Mucosa of descending colon (tissue), 3 donors: ENCODE measurements around the gene CDKAL1. TPM values are rescaled to one million over a fixed set of nuclear protein-coding genes. Genes with fewer than 3 reads are reported as not detected.

Experiments used
- ATAC-seq: fragments of 200-7000 bp; cut with Tn5 transposase; one replicate; pipeline ENCODE4 v1.9.1; 2020; ENCODE audit warnings: mild to moderate bottlenecking, moderate library complexity
- DNase-seq, 3 donors: peaks; one replicate each; pipeline ENCODE4 v3.0.0-alpha.2; 2020
- H3K36me3 ChIP-seq: fragments of 200-600 bp; one replicate; pipeline ENCODE4 v1.8.0; 2021; ENCODE audit warnings: low read depth, mild to moderate bottlenecking
- H3K4me1 ChIP-seq: fragments of 200-600 bp; one replicate; pipeline ENCODE4 v1.8.0; 2021; ENCODE audit warnings: low read depth, mild to moderate bottlenecking
- H3K4me3 ChIP-seq: fragments of 200-600 bp; one replicate; pipeline ENCODE4 v1.8.0; 2021; ENCODE audit warnings: mild to moderate bottlenecking
- H3K9me3 ChIP-seq: fragments of 200-600 bp; one replicate; pipeline ENCODE4 v1.8.0; 2021; ENCODE audit warnings: mild to moderate bottlenecking
- intact Hi-C, 2 donors: fragments of 100-400 bp; cut with DNase I in 1 of 2; cut with micrococcal nuclease in 1 of 2; formaldehyde crosslinking; loops; one replicate each; pipeline versions ENCODE4 v1.11.0 to v1.11.1; 2022; cut with DNase I, micrococcal nuclease
- total RNA-seq, 3 donors: library from RNA; stranded (reverse); fragmentation: NEBNext Ultra II Directional in 2 of 3; extraction: Animal tissue kit (Norgen Biotek cat#: 25700) in 2 of 3; gene quantifications; one replicate each; pipeline versions ENCODE4 v1.2.1 to v1.2.4, GENCODE V29; 2021 to 2023
- TF ChIP-seq, protein P1 (sequence below): fragments of 200-600 bp; IDR thresholded peaks from one replicate; pipeline ENCODE4 v1.8.0; 2022; ENCODE audit warnings: antibody characterized with exemption, mild to moderate bottlenecking
- donor health status: DM: no; HTN: no; CAD: no; lungs with moderate emphysema.
- donor health status: DM: no; HTN: no; CAD: no.
- donor health status: DM: no; HTN: yes; CAD: no.

CDKAL1 gene
- total RNA-seq, 3 donors from 2014 or later: 13.4 to 15.5 (median 15.3) TPM

DNA sequence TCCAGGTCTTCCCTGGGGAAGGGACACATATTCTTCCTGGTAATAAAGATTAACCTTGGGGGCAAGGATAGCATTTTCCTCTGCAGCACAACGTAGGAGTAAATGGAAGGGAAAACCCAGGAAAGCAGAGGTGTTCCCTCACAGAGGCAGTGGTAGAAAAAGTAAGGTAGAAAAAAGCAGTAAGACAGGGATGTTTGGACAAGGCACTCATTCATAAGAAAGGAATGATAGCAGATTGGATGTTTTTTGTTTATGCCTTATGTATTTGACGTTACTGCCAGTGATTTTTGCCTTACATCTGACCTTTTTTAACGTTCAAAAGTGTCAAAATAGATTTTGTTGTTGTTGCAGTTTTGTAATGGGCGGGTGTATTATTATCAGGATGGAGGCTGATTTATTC lies 395.0 kb downstream of the CDKAL1 start:
- H3K4me1 ChIP-seq: peaks cover 17% of the 10 kb centered on the region
- H3K4me3 ChIP-seq: no peak overlapping the region
- DNase-seq (no peak), ATAC-seq (no peak)
- intact Hi-C loops: no loop called here
- TF ChIP-seq, protein P1, sequence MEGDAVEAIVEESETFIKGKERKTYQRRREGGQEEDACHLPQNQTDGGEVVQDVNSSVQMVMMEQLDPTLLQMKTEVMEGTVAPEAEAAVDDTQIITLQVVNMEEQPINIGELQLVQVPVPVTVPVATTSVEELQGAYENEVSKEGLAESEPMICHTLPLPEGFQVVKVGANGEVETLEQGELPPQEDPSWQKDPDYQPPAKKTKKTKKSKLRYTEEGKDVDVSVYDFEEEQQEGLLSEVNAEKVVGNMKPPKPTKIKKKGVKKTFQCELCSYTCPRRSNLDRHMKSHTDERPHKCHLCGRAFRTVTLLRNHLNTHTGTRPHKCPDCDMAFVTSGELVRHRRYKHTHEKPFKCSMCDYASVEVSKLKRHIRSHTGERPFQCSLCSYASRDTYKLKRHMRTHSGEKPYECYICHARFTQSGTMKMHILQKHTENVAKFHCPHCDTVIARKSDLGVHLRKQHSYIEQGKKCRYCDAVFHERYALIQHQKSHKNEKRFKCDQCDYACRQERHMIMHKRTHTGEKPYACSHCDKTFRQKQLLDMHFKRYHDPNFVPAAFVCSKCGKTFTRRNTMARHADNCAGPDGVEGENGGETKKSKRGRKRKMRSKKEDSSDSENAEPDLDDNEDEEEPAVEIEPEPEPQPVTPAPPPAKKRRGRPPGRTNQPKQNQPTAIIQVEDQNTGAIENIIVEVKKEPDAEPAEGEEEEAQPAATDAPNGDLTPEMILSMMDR: no peak
- H3K9me3 ChIP-seq: no peaks in the 10 kb centered on the region
- H3K36me3 ChIP-seq: no peaks in the 10 kb centered on the region

DNA sequence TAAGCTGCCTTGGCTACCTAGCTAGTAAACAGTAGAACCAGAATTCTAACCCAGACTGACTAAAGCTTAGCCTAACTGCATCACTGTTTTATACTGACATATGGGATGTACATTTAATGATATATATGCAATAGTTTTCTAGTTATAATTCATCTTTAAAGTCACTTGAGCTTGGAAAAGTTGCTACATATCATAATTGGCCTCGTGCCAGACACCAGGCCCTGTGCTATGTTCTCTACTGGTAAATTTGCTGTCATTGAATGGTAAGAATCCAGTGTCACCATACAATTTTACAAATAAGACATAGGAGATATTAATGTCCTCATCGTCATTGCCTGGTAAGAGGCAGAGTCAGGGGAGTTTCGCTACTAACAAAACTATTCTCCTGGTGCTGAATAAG lies 396.8 kb downstream of the CDKAL1 start:
- Histone ChIP-seq H3K36me3 (no peaks in the 10 kb centered on the region), H3K4me1 (peaks cover 10% of the 10 kb centered on the region), H3K9me3 (no peaks in the 10 kb centered on the region), H3K4me3 (no peak overlapping the region)
- no peak for DNase-seq
- no peak for ATAC-seq
- intact Hi-C loops: no loop called here
- TF ChIP-seq, protein P1: no peak

DNA sequence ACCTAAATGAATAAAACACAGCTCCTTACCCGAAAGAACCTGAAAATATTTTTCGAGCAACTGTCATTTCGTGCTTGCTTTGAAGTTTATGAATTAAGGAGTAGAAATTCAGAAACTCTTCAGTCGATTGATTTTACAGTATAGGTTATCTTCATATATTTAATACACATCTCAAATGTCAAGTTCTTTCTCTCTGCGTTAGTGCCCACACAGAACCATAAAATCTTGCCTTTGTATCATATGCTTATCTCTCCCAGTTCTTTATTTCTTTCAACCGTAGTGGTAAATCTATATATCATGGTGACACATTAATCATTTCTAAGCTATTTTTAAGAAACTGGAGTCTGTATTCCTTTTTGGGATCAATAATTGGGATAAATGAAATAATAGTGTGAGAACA lies 397.5 kb downstream of the CDKAL1 start:
- H3K9me3 ChIP-seq: no peaks in the 10 kb centered on the region
- peaks cover 10% of the 10 kb centered on the region for H3K4me1 ChIP-seq
- TF ChIP-seq, protein P1: no peak
- no peak for ATAC-seq
- H3K4me3 ChIP-seq: no peak overlapping the region
- H3K36me3 ChIP-seq: no peaks in the 10 kb centered on the region
- intact Hi-C loops: no loop called here
- DNase-seq: no peak

DNA sequence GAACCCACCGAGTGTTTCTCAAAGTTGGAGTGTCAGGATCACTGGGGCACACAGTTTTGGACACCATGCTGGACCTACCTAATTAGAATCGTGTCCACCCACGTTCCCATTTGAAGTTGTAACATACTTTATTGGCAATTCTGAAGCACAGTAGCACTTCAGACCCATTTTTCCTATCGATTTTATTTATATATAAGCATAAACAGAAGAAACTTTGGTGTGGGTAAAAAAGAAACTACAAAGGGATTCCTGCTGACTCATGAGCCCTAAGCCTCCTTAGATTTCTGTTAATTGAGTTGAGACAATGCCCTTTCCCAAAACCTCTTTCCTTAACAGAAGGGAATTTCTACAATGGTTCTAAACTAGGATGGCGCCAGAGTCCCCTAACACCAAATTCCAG lies 398.0 kb downstream of the CDKAL1 start:
- Histone ChIP-seq H3K36me3 (no peaks in the 10 kb centered on the region), H3K9me3 (no peaks in the 10 kb centered on the region), H3K4me1 (peaks cover 10% of the 10 kb centered on the region), H3K4me3 (no peak overlapping the region)
- intact Hi-C loops: no loop called here
- DNase-seq (no peak), ATAC-seq (no peak)
- TF ChIP-seq, protein P1: no peak

DNA sequence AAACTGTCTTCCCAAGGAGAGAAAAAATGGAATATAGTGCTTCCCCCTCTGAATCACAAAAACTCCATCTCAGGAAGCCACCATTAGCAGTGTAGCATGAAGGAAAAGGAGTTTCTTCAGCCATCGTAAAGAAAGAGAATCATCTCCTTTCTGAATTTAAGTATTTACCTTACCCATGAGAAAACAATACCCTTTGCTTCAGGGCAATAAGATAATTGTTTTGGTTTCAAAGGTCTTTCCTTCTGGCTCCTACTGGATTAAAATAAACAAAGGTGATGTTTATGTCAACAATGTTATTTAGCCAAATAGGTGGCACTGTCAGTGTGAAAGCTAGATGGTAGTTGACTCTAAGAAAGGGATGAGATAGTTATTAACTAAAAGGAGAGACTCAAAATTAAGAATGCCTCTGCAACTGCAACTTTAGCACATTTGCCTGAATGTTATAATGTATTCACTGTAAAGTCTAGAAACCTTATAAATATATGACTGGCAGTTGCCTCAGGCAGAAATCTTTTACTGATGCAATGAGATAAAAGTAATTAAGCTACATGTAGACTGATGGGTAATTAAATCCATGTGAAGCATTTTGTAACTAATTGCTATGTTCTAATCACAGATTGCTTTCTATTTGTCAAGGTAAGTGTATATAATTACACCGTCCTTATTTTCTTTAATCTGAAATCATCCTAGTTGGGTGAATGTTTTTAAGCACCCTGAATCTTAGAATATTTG lies 399.0 kb downstream of the CDKAL1 start:
- TF ChIP-seq, protein P1: no peak
- ATAC-seq: peak; percentile 36
- DNase-seq: no peak
- Histone ChIP-seq H3K4me1 (peaks cover 10% of the 10 kb centered on the region), H3K9me3 (no peaks in the 10 kb centered on the region), H3K4me3 (no peak overlapping the region), H3K36me3 (no peaks in the 10 kb centered on the region)
- intact Hi-C loops: no loop called here
